H9 (cell line): Measurements from ENCODE around the gene CALHM4. TPM values are rescaled to one million over a fixed set of nuclear protein-coding genes. Genes with fewer than 3 reads are reported as not detected.

ENCODE experiments used
- DNase-seq: peaks from one replicate; pipeline ENCODE4 v3.0.0-alpha.2; 2017
- H2AFZ ChIP-seq: one replicate; pipeline ENCODE4 v1.6.1; 2013; ENCODE audit warnings: mild to moderate bottlenecking, low read length, control low read depth, moderate library complexity
- H2AK5ac ChIP-seq: 2 replicates; pipeline ENCODE4 v1.6.1; 2013; ENCODE audit warnings: low read length, control low read depth, mixed read lengths; ENCODE audit not compliant: insufficient read length
- H2BK120ac ChIP-seq: one replicate; pipeline ENCODE4 v1.6.1; 2013; ENCODE audit warnings: low read depth, mild to moderate bottlenecking, low read length, control low read depth, inconsistent platforms; ENCODE audit not compliant: poor library complexity, severe bottlenecking
- H2BK12ac ChIP-seq: 2 replicates; pipeline ENCODE4 v1.6.1; 2013; ENCODE audit warnings: low read length, control low read depth, mixed read lengths, low read depth; ENCODE audit not compliant: insufficient read length
- H2BK15ac ChIP-seq: 2 replicates; pipeline ENCODE4 v1.6.1; 2013; ENCODE audit warnings: low read depth, low read length, control low read depth
- H2BK20ac ChIP-seq: one replicate; pipeline ENCODE4 v1.6.1; 2013; ENCODE audit warnings: low read depth, mild to moderate bottlenecking, low read length, control low read depth, inconsistent platforms; ENCODE audit not compliant: poor library complexity, severe bottlenecking
- H2BK5ac ChIP-seq: 2 replicates; pipeline ENCODE4 v1.6.1; 2013; ENCODE audit warnings: low read length, control low read depth, mixed read lengths; ENCODE audit not compliant: insufficient read length
- H3K14ac ChIP-seq: 2 replicates; pipeline ENCODE4 v1.6.1; 2013; ENCODE audit warnings: low read length, control low read depth; ENCODE audit not compliant: insufficient read depth
- H3K18ac ChIP-seq: 2 replicates; pipeline ENCODE4 v1.6.1; 2013; ENCODE audit warnings: low read depth, mild to moderate bottlenecking, mixed read lengths, low read length, control low read depth; ENCODE audit not compliant: insufficient read length
- H3K23ac ChIP-seq: 2 replicates; pipeline ENCODE4 v1.6.1; 2013; ENCODE audit warnings: low read length, control low read depth, mixed read lengths, low read depth; ENCODE audit not compliant: insufficient read length
- H3K23me2 ChIP-seq: 2 replicates; pipeline ENCODE4 v1.6.1; 2013; ENCODE audit warnings: low read depth, mild to moderate bottlenecking, mixed read lengths, low read length, control low read depth; ENCODE audit not compliant: insufficient read length, poor library complexity, severe bottlenecking
- H3K27ac ChIP-seq: 2 replicates; pipeline ENCODE4 v1.5.1; 2013; ENCODE audit warnings: low read length, control low read depth, mixed read lengths, low read depth; ENCODE audit not compliant: insufficient read length
- H3K27me3 ChIP-seq: 2 replicates; pipeline ENCODE4 v1.6.1; 2013; ENCODE audit warnings: low read length, control low read depth, inconsistent platforms; ENCODE audit not compliant: insufficient read depth
- H3K4ac ChIP-seq: 2 replicates; pipeline ENCODE4 v1.6.1; 2013; ENCODE audit warnings: low read depth, mild to moderate bottlenecking, control low read depth, inconsistent platforms, low read length, moderate library complexity
- H3K4me1 ChIP-seq: 2 replicates; pipeline ENCODE4 v1.6.1; 2013; ENCODE audit warnings: low read length, control low read depth, inconsistent platforms; ENCODE audit not compliant: insufficient read depth
- H3K4me2 ChIP-seq: 2 replicates; pipeline ENCODE4 v1.6.1; 2013; ENCODE audit warnings: low read length, control low read depth, mixed read lengths; ENCODE audit not compliant: insufficient read length, insufficient read depth
- H3K56ac ChIP-seq: 2 replicates; pipeline ENCODE4 v1.6.1; 2013; ENCODE audit warnings: low read depth, mild to moderate bottlenecking, mixed read lengths, low read length, control low read depth; ENCODE audit not compliant: insufficient read length
- H3K79me1 ChIP-seq: 2 replicates; pipeline ENCODE4 v1.6.1; 2013; ENCODE audit warnings: low read depth, mild to moderate bottlenecking, moderate library complexity, low read length, control low read depth, inconsistent platforms; ENCODE audit not compliant: insufficient read depth, poor library complexity, severe bottlenecking
- H3K79me2 ChIP-seq: 2 replicates; pipeline ENCODE4 v1.6.1; 2013; ENCODE audit warnings: low read length, control low read depth, inconsistent platforms; ENCODE audit not compliant: insufficient read depth
- H3K9ac ChIP-seq: 2 replicates; pipeline ENCODE4 v1.6.1; 2013; ENCODE audit warnings: low read length, control low read depth, mixed read lengths; ENCODE audit not compliant: insufficient read length; ENCODE audit errors: extremely low read depth
- H3K9me3 ChIP-seq: one replicate; pipeline ENCODE4 v1.6.1; 2013; ENCODE audit warnings: low read depth, low read length, inconsistent platforms; ENCODE audit not compliant: control insufficient read depth
- H3T11ph ChIP-seq: one replicate; pipeline ENCODE4 v1.6.1; 2013; ENCODE audit warnings: mild to moderate bottlenecking, low read length, control low read depth, inconsistent platforms
- H4K20me1 ChIP-seq: one replicate; pipeline ENCODE4 v1.6.1; 2013; ENCODE audit not compliant: control insufficient read depth, insufficient read length, insufficient read depth
- H4K5ac ChIP-seq: 2 replicates; pipeline ENCODE4 v1.6.1; 2013; ENCODE audit warnings: low read depth, mild to moderate bottlenecking, mixed read lengths, low read length, control low read depth; ENCODE audit not compliant: insufficient read length
- H4K8ac ChIP-seq: replicated peaks from 2 replicates; pipeline ENCODE4 v1.6.1; 2013; ENCODE audit warnings: low read length, control low read depth, mixed read lengths, low read depth; ENCODE audit not compliant: insufficient read length
- H4K91ac ChIP-seq: 2 replicates; pipeline ENCODE4 v1.6.1; 2013; ENCODE audit warnings: low read depth, mild to moderate bottlenecking, moderate library complexity, mixed read lengths, low read length, control low read depth; ENCODE audit not compliant: insufficient read length
- H3K27ac Mint-ChIP-seq, 3 experiments: 2 replicates in 2 of 3; 3 replicates in 1 of 3; pipeline ENCODE4 v1.8.0; 2020 to 2021; ENCODE audit warnings: mixed read lengths in 3 of 3, mild to moderate bottlenecking in 1 of 3, moderate library complexity in 1 of 3
- H3K27me3 Mint-ChIP-seq: 2 replicates; pipeline ENCODE4 v1.8.0; 2021; ENCODE audit warnings: low read depth, mild to moderate bottlenecking, moderate library complexity, mixed read lengths
- H3K36me3 Mint-ChIP-seq, 3 experiments: 2 replicates in 2 of 3; 3 replicates in 1 of 3; pipeline ENCODE4 v1.8.0; 2020 to 2021; ENCODE audit warnings: low read depth in 3 of 3, mixed read lengths in 3 of 3; ENCODE audit not compliant: insufficient read depth in 1 of 3
- H3K4me1 Mint-ChIP-seq, 2 experiments: 2 replicates each; pipeline ENCODE4 v1.8.0; 2020; ENCODE audit warnings: mixed read lengths in 2 of 2
- H3K4me3 Mint-ChIP-seq, 2 experiments: 2 replicates in 1 of 2; 3 replicates in 1 of 2; pipeline ENCODE4 v1.8.0; 2020 to 2021; ENCODE audit warnings: mild to moderate bottlenecking in 2 of 2, mixed read lengths in 2 of 2, moderate library complexity in 1 of 2
- H3K9me3 Mint-ChIP-seq, 2 experiments: 2 replicates in 1 of 2; 3 replicates in 1 of 2; pipeline ENCODE4 v1.8.0; 2020; ENCODE audit warnings: mild to moderate bottlenecking in 2 of 2, mixed read lengths in 2 of 2, moderate library complexity in 1 of 2
- WGBS: extraction: QIAGEN DNeasy Blood & Tissue Kit; methylation state at CpG from one replicate; pipeline ENCODE4 v1.1.7; 2013; ENCODE audit warnings: missing lambda C conversion rate, low lambda C conversion rate, mixed read lengths; ENCODE audit not compliant: insufficient read length; ENCODE audit errors: extremely low coverage; 5-methylcytosine and 5-hydroxymethylcytosine counted together
- total RNA-seq: library from RNA; stranded (reverse); gene quantifications from 2 replicates; pipeline ENCODE4 v1.2.1, GENCODE V29; 2021
- TF ChIP-seq, protein P1 (sequence below): fragments of 200-600 bp; sonication (generic); conservative IDR thresholded peaks from 3 replicates; pipeline ENCODE4 v1.8.0; 2021; ENCODE audit warnings: antibody characterized with exemption, mild to moderate bottlenecking

CALHM4 gene
- total RNA-seq, 1 experiment from 2014 or later: not detected

- Histone ChIP-seq H3K27me3 (no peaks in the 10 kb centered on the region), H3K9ac (no peak overlapping the region), H2BK120ac (no peak overlapping the region), H3K79me1 (no peaks in the 10 kb centered on the region), H4K8ac (no peak overlapping the region), H2BK20ac (no peak overlapping the region), H3K9me3 (no peaks in the 10 kb centered on the region), H3K4ac (no peak overlapping the region), H2AK5ac (no peak overlapping the region), H3K79me2 (no peaks in the 10 kb centered on the region), H3K27ac (no peak overlapping the region), H2BK15ac (no peak overlapping the region), H3K56ac (no peak overlapping the region), H3K4me1 (peaks cover 8% of the 10 kb centered on the region; the same call in 1 of the 2 replicates), H3K14ac (no peak overlapping the region), H4K20me1 (no peaks in the 10 kb centered on the region), H3K23ac (no peak overlapping the region), H3K23me2 (no peaks in the 10 kb centered on the region), H2AFZ (no peak overlapping the region), H2BK12ac (no peak overlapping the region), H4K91ac (no peak overlapping the region), H3T11ph (no peak overlapping the region), H3K4me2 (no peak overlapping the region), H4K5ac (no peak overlapping the region), H3K18ac (no peak overlapping the region), H2BK5ac (no peak overlapping the region)
- no CpG with 5 or more reads among the region's 1 CpG for whole genome bisulfite sequencing
- no peaks in the 10 kb centered on the region for H3K27me3 Mint-ChIP-seq
- H3K9me3 Mint-ChIP-seq: no peaks in the 10 kb centered on the region
- TF ChIP-seq, protein P1, sequence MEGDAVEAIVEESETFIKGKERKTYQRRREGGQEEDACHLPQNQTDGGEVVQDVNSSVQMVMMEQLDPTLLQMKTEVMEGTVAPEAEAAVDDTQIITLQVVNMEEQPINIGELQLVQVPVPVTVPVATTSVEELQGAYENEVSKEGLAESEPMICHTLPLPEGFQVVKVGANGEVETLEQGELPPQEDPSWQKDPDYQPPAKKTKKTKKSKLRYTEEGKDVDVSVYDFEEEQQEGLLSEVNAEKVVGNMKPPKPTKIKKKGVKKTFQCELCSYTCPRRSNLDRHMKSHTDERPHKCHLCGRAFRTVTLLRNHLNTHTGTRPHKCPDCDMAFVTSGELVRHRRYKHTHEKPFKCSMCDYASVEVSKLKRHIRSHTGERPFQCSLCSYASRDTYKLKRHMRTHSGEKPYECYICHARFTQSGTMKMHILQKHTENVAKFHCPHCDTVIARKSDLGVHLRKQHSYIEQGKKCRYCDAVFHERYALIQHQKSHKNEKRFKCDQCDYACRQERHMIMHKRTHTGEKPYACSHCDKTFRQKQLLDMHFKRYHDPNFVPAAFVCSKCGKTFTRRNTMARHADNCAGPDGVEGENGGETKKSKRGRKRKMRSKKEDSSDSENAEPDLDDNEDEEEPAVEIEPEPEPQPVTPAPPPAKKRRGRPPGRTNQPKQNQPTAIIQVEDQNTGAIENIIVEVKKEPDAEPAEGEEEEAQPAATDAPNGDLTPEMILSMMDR: no peak
- H3K36me3 Mint-ChIP-seq: no peaks in the 10 kb centered on the region
- no peak overlapping the region for H3K27ac Mint-ChIP-seq
- no peak for DNase-seq
- peaks cover 34 to 42% of the 10 kb centered on the region in 2 experiments for H3K4me1 Mint-ChIP-seq
- H3K4me3 Mint-ChIP-seq: no peak overlapping the region
These were observed 25.4 kb upstream of the CALHM4 start for GRCh38 chr6:116528133-116528532.
